Sciatic nerve (tissue), 2 donors: ENCODE measurements around the gene SEC14L6. TPM values are rescaled to one million over a fixed set of nuclear protein-coding genes. Genes with fewer than 3 reads are reported as not detected.

Experiments used
- ATAC-seq: fragments of 200-7000 bp; cut with Tn5 transposase; one replicate; pipeline ENCODE4 v1.9.1; 2020; ENCODE audit warnings: mild to moderate bottlenecking, moderate library complexity
- DNase-seq: peaks from one replicate; pipeline ENCODE4 v3.0.0-alpha.2; 2020; ENCODE audit warnings: low spot score
- intact Hi-C: fragments of 100-400 bp; cut with DNase I; formaldehyde crosslinking; loops from one replicate; pipeline ENCODE4 v1.14.2; 2022
- total RNA-seq: library from RNA; stranded (reverse); fragmentation: NEBNext Ultra II Directional; extraction: Animal tissue kit (Norgen Biotek cat#: 25700); gene quantifications from one replicate; pipeline ENCODE4 v1.2.1, GENCODE V29; 2021
- donor health status: DM: no; HTN: no; CAD: no.
- donor health status: DM: no; HTN: no; CAD: no.

The SEC14L6 gene
- total RNA-seq, 1 donor from 2014 or later: 4.3 TPM

DNA sequence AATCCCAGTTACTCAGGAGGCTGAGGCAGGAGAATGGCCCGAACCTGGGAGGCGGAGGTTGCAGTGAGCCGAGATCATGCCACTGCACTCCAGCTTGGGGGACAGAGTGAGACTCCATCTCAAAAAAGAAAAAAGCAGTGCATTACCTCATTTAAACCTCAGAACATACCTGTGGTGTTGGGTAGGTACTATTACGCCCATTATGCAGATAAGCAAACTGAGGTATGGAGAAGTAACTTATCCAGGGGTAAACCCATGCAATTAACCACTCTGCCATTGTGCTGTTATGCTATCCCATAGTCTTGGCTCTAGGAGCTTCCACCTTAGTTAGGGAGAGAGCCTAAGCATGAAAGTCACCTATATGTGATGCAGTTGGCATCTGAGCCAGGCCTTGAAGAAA is 72.4 kb downstream of the SEC14L6 start:
- ATAC-seq (no peak), DNase-seq (no peak)
- intact Hi-C loops: no loop called here

DNA sequence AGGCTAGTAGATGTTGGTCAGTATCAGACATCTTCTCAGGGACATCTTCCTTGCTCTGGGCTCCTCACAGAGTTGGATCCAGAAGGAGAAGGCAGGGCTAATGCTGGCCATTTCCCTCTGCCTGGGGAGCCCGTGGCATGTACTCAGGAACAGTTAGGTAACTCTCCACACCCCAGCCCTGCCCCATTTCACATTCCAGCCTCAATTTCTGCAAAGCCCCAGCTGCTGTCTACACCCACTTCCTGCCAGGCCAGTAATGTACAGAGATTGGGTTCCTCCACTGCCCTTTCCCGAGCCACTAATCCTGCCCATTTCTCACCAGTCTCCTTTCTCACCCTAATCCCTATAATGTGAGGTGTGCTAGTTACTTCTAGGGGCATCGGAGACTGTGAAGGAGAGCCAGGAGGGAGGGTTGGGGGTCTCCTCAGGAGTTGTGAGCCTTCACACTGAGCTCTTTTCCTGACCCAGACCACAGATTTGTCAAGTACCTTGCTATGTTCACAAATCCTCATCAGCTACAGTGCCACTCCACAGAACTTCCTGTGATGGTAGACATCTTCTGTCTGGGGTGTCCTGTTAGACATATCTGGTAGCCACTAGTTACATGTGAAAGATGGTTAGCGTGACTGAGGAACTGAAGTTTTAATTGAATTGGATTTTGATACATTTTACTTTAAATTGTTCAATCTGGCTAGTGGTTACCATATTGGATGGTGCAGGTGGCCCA is 73.4 kb downstream of the SEC14L6 start:
- intact Hi-C loops: no loop called here
- DNase-seq: no peak
- no peak for ATAC-seq

Other genes starting within 250 kb of the SEC14L6 start
- 29.4 TPM for gene TBC1D10A, start 219.8 kb downstream of the SEC14L6 start, total RNA-seq
- gene SF3A1, start 189.8 kb downstream of the SEC14L6 start, total RNA-seq: 138 TPM
- gene CCDC157, start 189.7 kb downstream of the SEC14L6 start, total RNA-seq: 0.71 TPM
- gene RNF215, start 159.3 kb downstream of the SEC14L6 start, total RNA-seq: 25.5 TPM
- 20.8 TPM for gene SEC14L2, start 149.7 kb downstream of the SEC14L6 start, total RNA-seq
- gene MTFP1, start 121.0 kb downstream of the SEC14L6 start, total RNA-seq: 3.6 TPM
- not detected for gene SEC14L3, start 74.7 kb downstream of the SEC14L6 start, total RNA-seq
- 0.62 TPM for gene SEC14L4, start 41.0 kb downstream of the SEC14L6 start, total RNA-seq
- gene GAL3ST1, start 27.9 kb upstream of the SEC14L6 start, total RNA-seq: 26.3 TPM
- gene PES1, start 45.2 kb upstream of the SEC14L6 start, total RNA-seq: 46.6 TPM
- 21.6 TPM for gene TCN2, start 60.4 kb upstream of the SEC14L6 start, total RNA-seq
- gene SLC35E4, start 89.0 kb upstream of the SEC14L6 start, total RNA-seq: 3.4 TPM
- gene DUSP18, start 121.1 kb upstream of the SEC14L6 start, total RNA-seq: 12.3 TPM
- 12.0 TPM for gene OSBP2, start 148.1 kb upstream of the SEC14L6 start, total RNA-seq